Duodenal mucosa (tissue), 2 donors: ENCODE data around the gene AGO1.
"Not testable (repeated sequence)": the region's sequence is repeated elsewhere in the genome, so short reads cannot be mapped to it uniquely, and the experiment has no call there.

Source experiments
- H3K27ac ChIP-seq: one replicate; pipeline ENCODE4 v1.7.0; 2013; ENCODE audit warnings: low read depth, low read length
- H3K27me3 ChIP-seq, 2 donors: one replicate each; pipeline ENCODE4 v1.7.0; 2013; ENCODE audit warnings: low read length in 2 of 2, control low read depth in 1 of 2; ENCODE audit not compliant: insufficient read depth in 2 of 2, control insufficient read depth in 1 of 2
- H3K36me3 ChIP-seq, 2 donors: one replicate each; pipeline ENCODE4 v1.7.0; 2013; ENCODE audit warnings: low read length in 2 of 2, control low read depth in 1 of 2; ENCODE audit not compliant: insufficient read depth in 2 of 2, control insufficient read depth in 1 of 2
- H3K4me1 ChIP-seq, 2 donors: one replicate each; pipeline ENCODE4 v1.7.0; 2013; ENCODE audit warnings: low read length in 2 of 2, control low read depth in 1 of 2; ENCODE audit not compliant: insufficient read depth in 2 of 2, control insufficient read depth in 1 of 2
- H3K4me3 ChIP-seq, 2 donors: one replicate each; pipeline ENCODE4 v1.7.0; 2013; ENCODE audit warnings: low read length in 2 of 2, low read depth in 1 of 2
- H3K9ac ChIP-seq, 2 donors: one replicate each; pipeline ENCODE4 v1.7.0; 2013; ENCODE audit warnings: low read length in 2 of 2, low read depth in 1 of 2
- H3K9me3 ChIP-seq, 2 donors: one replicate each; pipeline ENCODE4 v1.7.0; 2013; ENCODE audit warnings: low read length in 2 of 2, control low read depth in 1 of 2; ENCODE audit not compliant: control insufficient read depth in 1 of 2

AGO1 gene

DNA sequence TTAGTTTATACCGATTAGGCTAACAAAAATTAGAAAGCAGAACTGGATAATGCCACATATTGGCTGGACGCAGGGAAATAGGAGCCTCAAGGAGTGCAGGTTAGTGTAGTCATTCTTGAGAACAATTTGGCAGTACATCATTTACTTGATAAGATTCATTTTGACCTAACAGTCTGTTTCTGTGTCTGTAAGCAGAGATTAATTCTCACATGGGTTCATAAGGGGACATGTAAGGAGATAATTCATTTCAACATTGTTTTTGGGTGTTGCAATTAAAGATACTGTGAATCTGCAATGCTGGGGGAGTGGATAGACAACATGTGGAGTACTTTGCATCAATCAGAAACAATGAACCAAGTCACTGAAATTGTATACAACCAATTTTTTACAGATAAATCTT is 79.9 kb downstream of the AGO1 start:
- Histone ChIP-seq H3K9ac (no peak overlapping the region), H3K36me3 (peaks cover 0 to 1% of the 10 kb centered on the region in 2 donors), H3K27ac (no peak overlapping the region), H3K9me3 (no peaks in the 10 kb centered on the region), H3K27me3 (no peaks in the 10 kb centered on the region), H3K4me3 (no peak overlapping the region), H3K4me1 (no peaks in the 10 kb centered on the region)

DNA sequence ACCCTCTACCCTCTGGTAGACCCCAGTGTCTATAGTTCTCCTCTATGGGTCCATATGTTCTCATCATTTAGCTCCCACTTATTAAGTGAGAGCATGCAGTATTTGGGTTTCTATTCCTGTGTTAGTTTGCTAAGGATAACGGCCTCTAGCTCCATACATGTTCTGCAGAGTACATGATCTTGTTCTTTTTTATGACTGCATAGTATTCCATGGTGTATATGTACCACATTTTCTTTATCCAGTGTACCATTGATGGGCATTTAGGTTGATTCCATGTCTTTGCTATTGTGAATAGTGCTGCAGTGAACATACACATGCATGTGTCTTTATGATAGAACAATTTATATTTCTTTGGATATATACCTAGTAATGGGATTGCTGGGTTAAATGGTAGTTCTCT is 81.3 kb downstream of the AGO1 start:
- H3K9me3 ChIP-seq, H3K4me1 ChIP-seq, H3K27ac ChIP-seq, H3K27me3 ChIP-seq, H3K36me3 ChIP-seq, H3K9ac ChIP-seq, H3K4me3 ChIP-seq: not testable (repeated sequence)

DNA sequence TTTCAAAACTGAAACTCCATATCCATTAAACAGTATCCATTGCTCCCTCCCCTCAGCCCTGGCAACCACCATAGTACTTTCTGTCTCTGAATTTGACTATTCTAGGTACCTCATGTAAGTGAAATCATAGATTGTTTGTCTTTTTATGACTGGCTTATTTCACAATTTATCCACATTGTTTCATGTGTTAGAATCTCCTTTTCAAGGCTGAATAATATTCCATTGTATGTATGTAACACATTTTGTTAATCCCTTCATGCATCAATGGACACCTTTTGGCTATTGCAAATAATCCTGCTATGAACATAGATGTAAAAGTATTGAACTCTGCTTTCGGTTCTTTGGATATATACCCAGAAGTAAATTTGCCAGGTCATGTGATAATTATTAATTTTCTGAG is 85.4 kb downstream of the AGO1 start:
- Histone ChIP-seq H3K27me3 (no peaks in the 10 kb centered on the region), H3K9me3 (no peaks in the 10 kb centered on the region)

DNA sequence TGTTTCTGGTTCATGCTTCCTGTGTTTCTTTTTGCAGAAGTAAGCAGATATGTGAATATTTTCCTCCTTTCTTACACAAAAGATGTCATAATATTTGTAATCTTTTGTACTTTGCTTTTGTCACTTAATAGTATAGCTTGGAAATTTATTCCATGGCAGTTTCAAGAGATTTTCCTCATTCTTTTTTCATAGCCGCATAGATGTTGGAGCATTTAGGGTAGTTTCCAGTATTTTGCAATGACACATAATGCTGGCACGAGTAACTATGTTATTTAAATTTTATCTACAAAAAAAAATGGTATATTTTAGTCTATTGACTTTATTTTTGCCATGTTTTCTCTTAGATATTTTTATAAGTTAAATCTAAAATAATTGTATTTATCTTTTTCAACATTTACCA is 88.6 kb downstream of the AGO1 start:
- H3K9me3 ChIP-seq, result no peaks in the 10 kb centered on the region
- H3K4me1 ChIP-seq, result no peaks in the 10 kb centered on the region
- no peaks in the 10 kb centered on the region for H3K27me3 ChIP-seq
- H3K9ac ChIP-seq, result no peak overlapping the region
- H3K4me3 ChIP-seq, result no peak overlapping the region
- no peak overlapping the region for H3K27ac ChIP-seq
- H3K36me3 ChIP-seq, result peaks cover 17 to 20% of the 10 kb centered on the region in 2 donors

More for the DNA sequence above, 85.4 kb downstream of the AGO1 start:
- Histone ChIP-seq H3K4me1 (no peaks in the 10 kb centered on the region), H3K9ac (no peak overlapping the region), H3K4me3 (no peak overlapping the region), H3K27ac (no peak overlapping the region), H3K36me3 (peaks cover 9 to 12% of the 10 kb centered on the region in 2 donors)

DNA sequence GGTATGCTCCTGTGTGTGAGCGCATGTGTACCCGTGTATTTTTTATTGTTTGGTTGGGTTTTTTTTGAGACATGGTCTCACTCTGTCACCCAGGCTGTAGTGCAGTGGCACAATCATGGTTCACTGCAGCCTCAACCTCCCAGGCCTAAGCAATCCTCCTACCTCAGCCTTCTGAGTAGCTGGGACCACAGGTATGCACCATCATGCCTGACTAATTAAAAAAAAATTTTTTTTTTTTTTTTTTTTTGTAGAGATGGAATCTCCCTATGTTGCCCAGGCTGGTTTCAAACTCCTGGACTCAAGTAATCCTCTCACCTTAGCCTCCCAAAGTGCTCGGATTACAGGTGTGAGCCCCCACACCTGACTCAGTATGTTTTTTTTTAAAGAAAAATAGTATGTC is 89.6 kb downstream of the AGO1 start:
- H3K4me1 ChIP-seq, H3K4me3 ChIP-seq, H3K27me3 ChIP-seq, H3K27ac ChIP-seq, H3K9me3 ChIP-seq, H3K9ac ChIP-seq: not testable (repeated sequence)
- peaks cover 17 to 20% of the 10 kb centered on the region in 2 donors for H3K36me3 ChIP-seq

DNA sequence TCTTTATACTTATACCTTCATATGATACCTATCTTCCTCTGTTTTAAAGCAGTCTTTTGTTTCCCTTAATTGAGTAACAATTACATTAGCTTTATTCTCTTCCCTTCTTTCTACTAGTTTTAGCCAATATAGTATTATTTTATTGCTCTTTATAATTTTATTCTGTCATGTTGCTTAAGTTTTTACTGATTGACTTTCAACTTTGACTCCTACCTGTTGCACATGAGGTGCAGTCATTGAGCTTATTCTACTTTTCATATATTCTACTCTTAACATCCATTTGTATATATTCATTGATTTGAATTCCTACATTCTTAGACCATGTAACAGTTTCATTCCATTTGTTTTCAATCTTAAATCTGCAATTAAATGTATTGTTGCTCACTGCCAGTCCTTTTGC is 97.1 kb downstream of the AGO1 start:
- H3K4me1 ChIP-seq, result no peaks in the 10 kb centered on the region
- H3K27me3 ChIP-seq, result no peaks in the 10 kb centered on the region
- H3K9ac ChIP-seq, result no peak overlapping the region
- H3K4me3 ChIP-seq, result no peak overlapping the region
- H3K36me3 ChIP-seq, result peaks cover 4 to 16% of the 10 kb centered on the region in 2 donors
- no peaks in the 10 kb centered on the region for H3K9me3 ChIP-seq
- no peak overlapping the region for H3K27ac ChIP-seq
